KOPT-K1 (cell line): Measurements from ENCODE around the gene PSME3.

Source experiments
- H3K27ac ChIP-seq: fragments of 200-600 bp; sonication (generic); 2 replicates; pipeline ENCODE4 v1.5.1; 2016; ENCODE audit warnings: antibody characterized with exemption, mild to moderate bottlenecking, low read depth, low read length; ENCODE audit not compliant: poor library complexity, severe bottlenecking
- H3K36me3 ChIP-seq: fragments of 200-600 bp; sonication (generic); 2 replicates; pipeline ENCODE4 v1.5.1; 2017; ENCODE audit warnings: antibody characterized with exemption, mild to moderate bottlenecking, low read length, moderate library complexity; ENCODE audit not compliant: insufficient read depth
- H3K9me3 ChIP-seq: fragments of 200-600 bp; sonication (generic); 2 replicates; pipeline ENCODE4 v1.5.1; 2017; ENCODE audit warnings: antibody characterized with exemption, low read length, mild to moderate bottlenecking; ENCODE audit not compliant: insufficient read depth, poor library complexity, severe bottlenecking

PSME3 gene

DNA sequence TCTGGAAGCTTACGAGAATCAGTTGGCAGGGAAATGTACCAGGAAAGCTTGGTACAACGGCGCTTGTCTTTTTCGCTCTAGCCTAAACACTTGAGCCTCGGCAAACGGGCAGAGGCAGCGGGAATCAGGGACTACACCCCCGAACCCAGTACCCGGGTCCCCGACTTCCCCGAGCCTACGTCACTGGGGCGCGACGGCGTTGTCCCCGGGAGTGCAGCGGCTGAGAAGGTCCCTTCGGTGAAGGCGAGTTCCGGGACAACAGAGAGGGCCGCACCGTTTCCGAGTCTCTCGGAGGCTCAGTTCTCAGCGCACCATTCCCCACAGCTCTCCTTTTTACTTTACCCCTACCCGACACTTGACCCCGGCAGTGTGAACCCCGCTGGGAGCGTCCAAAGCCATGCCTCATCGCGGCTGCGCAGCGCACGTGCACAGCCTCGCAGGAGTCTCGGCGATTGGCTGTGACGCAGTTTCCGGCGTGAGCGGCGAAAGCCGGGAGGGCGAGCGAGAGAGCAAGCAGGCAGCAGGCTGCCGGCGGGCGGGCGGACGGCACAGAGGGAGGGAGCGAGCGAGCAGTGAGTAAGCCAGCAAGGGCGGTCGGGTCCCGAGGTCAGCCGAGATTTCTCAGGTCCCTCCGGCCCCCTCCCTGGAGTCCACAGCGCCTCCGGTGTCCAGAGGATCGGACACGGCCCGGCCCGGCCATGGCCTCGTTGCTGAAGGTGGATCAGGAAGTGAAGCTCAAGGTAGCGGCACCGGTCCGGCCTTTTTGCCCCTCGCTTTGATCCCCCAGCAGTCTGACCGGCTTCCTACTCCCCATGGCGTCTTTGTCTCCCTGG lies at the start of gene PSME3:
TSS of gene PSME3 (plus strand) at position 464 of the 833 bp plus-strand sequence. CDS start at position 699, 235 bp downstream.
- H3K27ac ChIP-seq = peak within 1 kb of the TSS; percentile 70
- peaks cover 30% of the 10 kb centered on the region for H3K36me3 ChIP-seq
- H3K9me3 ChIP-seq = no peaks in the 10 kb centered on the region

DNA sequence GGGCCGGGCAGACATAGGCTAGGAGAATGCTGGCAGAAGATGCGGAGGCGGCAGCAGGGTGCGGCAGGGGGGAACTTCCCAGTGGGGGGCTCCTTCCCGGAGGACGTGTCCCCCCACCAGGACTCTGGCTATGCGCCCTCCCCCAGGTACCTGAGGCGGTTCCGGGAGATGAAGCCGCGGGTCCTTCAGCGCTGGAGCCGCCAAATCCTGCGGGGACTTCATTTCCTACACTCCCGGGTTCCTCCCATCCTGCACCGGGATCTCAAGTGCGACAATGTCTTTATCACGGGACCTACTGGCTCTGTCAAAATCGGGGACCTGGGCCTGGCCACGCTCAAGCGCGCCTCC lies 49.4 kb upstream of the PSME3 start:
- peaks cover 34% of the 10 kb centered on the region for H3K36me3 ChIP-seq
- no peak overlapping the region for H3K27ac ChIP-seq
- H3K9me3 ChIP-seq = no peaks in the 10 kb centered on the region

DNA sequence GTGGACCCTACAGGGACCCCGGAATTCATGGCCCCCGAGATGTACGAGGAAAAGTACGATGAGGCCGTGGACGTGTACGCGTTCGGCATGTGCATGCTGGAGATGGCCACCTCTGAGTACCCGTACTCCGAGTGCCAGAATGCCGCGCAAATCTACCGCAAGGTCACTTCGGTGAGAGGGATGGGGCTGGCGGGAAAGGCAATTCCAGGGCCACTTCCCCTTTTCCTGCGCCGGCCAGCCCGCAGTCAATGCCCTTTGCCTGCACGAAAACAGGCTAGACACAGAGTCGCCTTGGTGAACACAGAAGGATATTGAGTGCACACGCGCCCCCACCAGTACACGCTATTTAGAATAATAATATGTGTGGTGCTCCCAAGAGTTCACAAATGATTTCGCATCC lies 48.8 kb upstream of the PSME3 start:
- Histone ChIP-seq H3K9me3 (no peaks in the 10 kb centered on the region), H3K27ac (no peak overlapping the region), H3K36me3 (peaks cover 27% of the 10 kb centered on the region)

GRCh38 chr17:42784811-42785592 lies 48.2 kb upstream of the PSME3 start:
- Histone ChIP-seq H3K27ac (no peak overlapping the region), H3K9me3 (no peaks in the 10 kb centered on the region), H3K36me3 (peaks cover 21% of the 10 kb centered on the region; the same call in 1 of the 2 replicates)

DNA sequence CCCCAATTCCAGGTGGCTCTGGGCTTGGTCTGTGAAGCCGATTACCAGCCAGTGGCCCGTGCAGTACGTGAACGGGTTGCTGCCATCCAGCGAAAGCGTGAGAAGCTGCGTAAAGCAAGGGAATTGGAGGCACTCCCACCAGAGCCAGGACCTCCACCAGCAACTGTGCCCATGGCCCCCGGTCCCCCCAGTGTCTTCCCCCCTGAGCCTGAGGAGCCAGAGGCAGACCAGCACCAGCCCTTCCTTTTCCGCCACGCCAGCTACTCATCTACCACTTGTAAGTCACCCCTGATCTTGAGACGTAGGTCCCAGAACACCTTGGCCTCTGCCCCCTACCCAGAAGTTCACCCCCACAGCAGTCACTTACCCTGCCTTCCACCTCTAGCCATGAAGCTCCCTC lies 45.9 kb upstream of the PSME3 start:
- H3K36me3 ChIP-seq = peaks cover 9% of the 10 kb centered on the region; the same call in 1 of the 2 replicates
- H3K27ac ChIP-seq = no peak overlapping the region
- H3K9me3 ChIP-seq = no peaks in the 10 kb centered on the region

DNA sequence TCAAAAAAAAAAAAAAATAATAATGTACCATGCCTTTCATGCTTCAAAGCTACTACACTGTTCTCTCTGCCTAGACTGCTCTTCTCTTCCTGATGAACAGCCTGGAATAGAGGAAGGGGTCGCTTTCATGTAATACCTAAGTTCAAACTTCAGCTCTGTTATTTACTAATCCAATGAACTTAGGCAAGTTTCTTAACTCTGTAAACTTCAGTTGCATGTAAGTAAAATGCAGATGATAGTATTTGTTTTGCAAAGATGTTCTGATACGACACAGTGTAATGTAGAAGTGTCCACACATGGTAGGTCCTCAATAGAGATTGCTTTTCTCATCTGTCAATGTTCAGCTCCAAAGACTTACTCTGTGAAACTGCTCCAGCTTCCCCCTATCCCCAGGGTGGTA lies 41.2 kb upstream of the PSME3 start:
- no peak overlapping the region for H3K27ac ChIP-seq
- no peaks in the 10 kb centered on the region for H3K9me3 ChIP-seq
- peaks cover 14% of the 10 kb centered on the region; the same call in 1 of the 2 replicates for H3K36me3 ChIP-seq

- Histone ChIP-seq H3K27ac (no peak overlapping the region), H3K9me3 (no peaks in the 10 kb centered on the region), H3K36me3 (peaks cover 10% of the 10 kb centered on the region; the same call in 1 of the 2 replicates)
These were observed 40.7 kb upstream of the PSME3 start for GRCh38 chr17:42792545-42792944.

DNA sequence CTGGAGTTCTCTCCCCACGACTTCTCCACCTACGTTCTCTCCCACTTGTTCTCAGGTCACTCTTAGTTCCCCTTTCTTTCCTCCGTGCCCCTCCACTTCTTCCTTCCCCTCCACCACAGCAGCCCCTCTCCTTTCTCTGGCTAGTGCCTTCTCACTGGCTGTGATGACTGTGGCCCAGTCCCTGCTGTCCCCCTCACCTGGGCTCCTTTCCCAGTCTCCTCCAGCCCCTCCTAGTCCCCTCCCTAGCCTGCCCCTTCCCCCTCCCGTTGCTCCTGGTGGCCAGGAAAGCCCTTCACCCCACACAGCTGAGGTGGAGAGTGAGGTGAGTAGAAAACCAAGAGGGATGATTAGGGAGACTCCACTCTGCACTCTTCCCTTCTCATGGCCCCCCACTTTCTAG lies 38.1 kb upstream of the PSME3 start:
- H3K36me3 ChIP-seq = peaks cover 5% of the 10 kb centered on the region; the same call in 1 of the 2 replicates
- H3K9me3 ChIP-seq = no peaks in the 10 kb centered on the region
- no peak overlapping the region for H3K27ac ChIP-seq

GRCh38 chr17:42795465-42795864 lies 37.7 kb upstream of the PSME3 start:
- Histone ChIP-seq H3K9me3 (no peaks in the 10 kb centered on the region), H3K36me3 (peaks cover 5% of the 10 kb centered on the region; the same call in 1 of the 2 replicates), H3K27ac (no peak overlapping the region)

DNA sequence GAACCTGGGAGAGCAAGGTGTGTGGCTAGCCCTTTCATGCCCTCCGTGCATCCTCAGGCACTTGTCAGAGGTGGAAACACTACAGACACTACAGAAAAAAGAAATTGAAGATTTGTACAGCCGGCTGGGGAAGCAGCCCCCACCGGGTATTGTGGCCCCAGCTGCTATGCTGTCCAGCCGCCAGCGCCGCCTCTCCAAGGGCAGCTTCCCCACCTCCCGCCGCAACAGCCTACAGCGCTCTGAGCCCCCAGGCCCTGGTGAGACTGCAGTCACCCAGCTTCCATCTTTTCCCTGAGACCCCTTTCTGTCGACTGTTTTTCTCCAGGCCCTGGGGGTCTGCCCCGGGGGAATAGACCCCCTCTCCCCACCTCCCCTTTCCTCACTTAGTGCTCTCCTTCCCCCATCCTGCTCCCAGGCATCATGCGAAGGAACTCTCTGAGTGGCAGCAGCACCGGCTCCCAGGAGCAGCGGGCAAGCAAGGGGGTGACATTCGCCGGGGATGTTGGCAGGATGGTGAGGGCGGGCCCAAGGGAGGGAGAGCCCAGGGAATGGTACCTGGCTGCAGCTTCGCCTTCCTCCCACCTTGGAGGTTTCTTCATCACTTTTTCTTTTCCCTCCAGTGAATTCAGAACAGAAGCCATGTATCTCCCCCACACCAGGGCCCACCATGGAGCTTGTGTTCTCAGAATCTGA lies 37.0 kb upstream of the PSME3 start:
- Histone ChIP-seq H3K36me3 (peaks cover 5% of the 10 kb centered on the region; the same call in 1 of the 2 replicates), H3K27ac (no peak overlapping the region), H3K9me3 (no peaks in the 10 kb centered on the region)

- Histone ChIP-seq H3K9me3 (no peaks in the 10 kb centered on the region), H3K27ac (no peak overlapping the region), H3K36me3 (peaks cover 5% of the 10 kb centered on the region; the same call in 1 of the 2 replicates)
These were observed 35.9 kb upstream of the PSME3 start for GRCh38 chr17:42797067-42798007.

GRCh38 chr17:42798011-42798382 lies 35.2 kb upstream of the PSME3 start:
- Histone ChIP-seq H3K9me3 (no peaks in the 10 kb centered on the region), H3K27ac (peak overlapping the region; percentile 53), H3K36me3 (peaks cover 5% of the 10 kb centered on the region; the same call in 1 of the 2 replicates)

- Histone ChIP-seq H3K36me3 (peaks cover 5% of the 10 kb centered on the region; the same call in 1 of the 2 replicates), H3K27ac (peak within 1 kb of the TSS; percentile 53), H3K9me3 (no peaks in the 10 kb centered on the region)
These were observed 34.5 kb upstream of the PSME3 start, which contains the start of the genes CNTD1 and COA3 for GRCh38 chr17:42798383-42799380. Gene CNTD1, plus strand, starts transcription at chr17:42798861. Its CDS starts 207 bp downstream, at chr17:42799068. Gene COA3, minus strand, starts transcription at chr17:42798704. Its CDS starts 23 bp downstream, at chr17:42798681.
